HG02885 (cell line): ENCODE results near the gene PPP1R3D.
A peak's percentile ranks its signal among the peaks of the same experiment; 100 is the strongest.

Experiments used
- ATAC-seq: cut with Tn5 transposase; IDR thresholded peaks from one replicate; pipeline ENCODE4 v1.9.1; 2021; ENCODE audit warnings: mild to moderate bottlenecking; ENCODE audit not compliant: unreplicated experiment, poor library complexity

The PPP1R3D gene

DNA sequence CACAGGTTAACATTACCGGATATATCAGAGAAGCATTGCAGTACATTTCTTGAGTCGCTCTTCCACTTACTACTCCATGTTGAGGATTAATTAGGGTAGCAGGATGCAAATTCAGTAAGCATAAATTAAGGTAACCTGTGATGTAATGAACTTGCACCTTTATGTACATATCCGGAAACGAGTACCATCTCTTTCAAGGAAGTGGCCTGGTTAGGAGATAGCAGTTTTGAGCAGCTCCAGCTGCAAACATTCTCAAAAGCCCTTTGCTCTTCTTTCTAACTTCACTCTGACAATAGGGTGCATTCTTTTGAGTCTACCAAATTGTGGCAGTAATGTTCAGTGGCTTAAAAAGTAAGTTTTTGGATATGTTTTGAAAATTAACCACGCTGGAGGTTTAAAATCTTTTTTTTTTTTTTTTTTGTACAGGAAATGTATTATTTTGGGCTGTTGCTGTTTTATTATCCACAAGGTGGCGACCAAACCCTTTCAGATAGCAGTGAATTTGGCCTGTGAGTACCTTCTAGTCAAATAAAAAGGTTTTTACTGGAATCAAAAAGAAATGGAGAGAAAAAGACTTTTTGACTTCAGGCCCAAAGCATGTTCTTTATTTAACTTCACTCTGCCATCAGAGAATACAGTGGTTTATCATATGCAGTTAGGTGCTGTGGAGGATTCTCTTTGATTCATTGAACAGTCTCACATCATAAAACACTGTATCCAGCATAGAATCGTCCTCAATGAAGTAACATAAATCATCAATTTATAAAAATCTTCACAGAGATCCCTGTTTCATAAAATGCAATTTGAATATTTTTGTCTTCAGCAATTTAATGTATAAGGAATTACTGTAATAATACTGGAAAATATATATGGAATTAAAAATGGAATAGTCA lies 9.0 kb upstream of the PPP1R3D start:
- peak; percentile 55 for ATAC-seq

DNA sequence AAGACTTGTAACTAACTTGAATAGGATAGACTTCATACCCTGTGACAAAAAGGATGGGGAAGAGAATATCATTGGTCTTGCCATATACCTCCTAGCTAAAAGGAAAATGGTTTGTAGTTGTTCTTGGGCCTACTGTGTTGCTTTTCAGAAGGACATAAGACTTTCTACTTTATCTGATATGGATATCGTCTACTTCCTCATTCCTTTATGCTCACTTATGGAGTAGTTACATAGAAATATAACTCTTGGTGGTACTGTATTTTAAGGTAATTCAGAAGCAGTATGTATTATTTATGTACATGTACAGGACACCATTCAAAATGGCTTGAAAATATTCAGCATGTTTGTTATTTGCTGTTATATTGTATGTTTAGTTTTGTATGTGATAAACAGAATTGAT lies 8.1 kb upstream of the PPP1R3D start:
- ATAC-seq: no peak

GRCh38 chr20:59947376-59947775 lies 7.3 kb upstream of the PPP1R3D start:
- no peak for ATAC-seq

GRCh38 chr20:59945731-59946130 lies 5.6 kb upstream of the PPP1R3D start:
- ATAC-seq: no peak

- no peak for ATAC-seq
Measured at GRCh38 chr20:59945175-59945574, 5.1 kb upstream of the PPP1R3D start.

DNA sequence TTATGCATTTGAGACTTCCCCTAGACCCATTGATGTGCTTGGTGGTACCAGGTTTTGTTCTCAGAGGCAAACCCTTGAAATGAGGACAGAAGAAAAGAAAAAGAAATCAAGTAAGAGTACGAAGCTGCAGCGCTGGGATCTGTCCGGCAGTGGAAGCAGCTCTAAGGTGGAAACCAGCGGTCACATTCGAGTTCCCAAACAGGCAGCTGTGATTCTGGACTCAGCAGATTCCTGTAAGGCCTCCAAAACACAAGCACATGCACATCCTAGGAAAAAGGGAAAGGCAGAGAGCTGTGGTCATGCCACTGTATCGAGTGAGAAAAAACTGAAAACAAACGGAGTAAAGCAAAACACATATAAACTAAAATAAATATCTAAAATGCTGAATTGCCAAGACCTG lies 4.6 kb upstream of the PPP1R3D start:
- ATAC-seq: no peak

- ATAC-seq: no peak
Measured at GRCh38 chr20:59942245-59942644, 2.1 kb upstream of the PPP1R3D start.

DNA sequence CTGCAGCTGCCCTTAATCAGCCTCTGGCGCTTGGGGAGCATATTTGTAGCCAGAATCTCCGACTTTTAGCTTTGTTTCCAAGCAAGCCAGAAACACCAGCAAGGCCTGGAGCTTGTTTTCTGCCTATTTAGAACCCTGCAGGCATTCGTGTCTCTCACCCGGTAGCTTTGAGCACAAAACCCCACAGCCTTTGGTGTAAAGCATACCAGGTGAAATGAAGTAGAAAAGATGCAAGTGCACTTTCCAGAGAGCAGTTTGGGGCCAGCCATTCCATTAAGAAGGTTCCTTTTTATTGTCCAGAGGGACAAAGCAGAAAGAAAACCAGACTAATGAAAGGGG lies 820 bp upstream of the PPP1R3D start:
- ATAC-seq: peak; percentile 3

DNA sequence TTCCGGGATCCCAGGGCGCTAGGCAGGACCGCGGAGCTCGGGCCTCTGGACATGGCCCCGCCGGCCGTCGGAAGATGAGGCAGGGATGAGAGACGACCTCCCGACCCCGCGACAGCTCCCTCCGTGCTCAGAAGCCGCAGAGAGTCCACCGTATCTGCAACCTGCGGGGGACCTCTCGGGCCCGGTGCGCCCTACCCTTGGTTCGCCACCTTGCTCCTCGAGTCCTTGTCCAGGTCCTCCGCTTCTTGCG lies 301 bp downstream of the PPP1R3D start:
- peak; percentile 36 for ATAC-seq

- ATAC-seq: peak; percentile 25
Measured at GRCh38 chr20:59939052-59939878, 840 bp downstream of the PPP1R3D start.

GRCh38 chr20:59938696-59939051 lies 1.4 kb downstream of the PPP1R3D start:
- no peak for ATAC-seq

DNA sequence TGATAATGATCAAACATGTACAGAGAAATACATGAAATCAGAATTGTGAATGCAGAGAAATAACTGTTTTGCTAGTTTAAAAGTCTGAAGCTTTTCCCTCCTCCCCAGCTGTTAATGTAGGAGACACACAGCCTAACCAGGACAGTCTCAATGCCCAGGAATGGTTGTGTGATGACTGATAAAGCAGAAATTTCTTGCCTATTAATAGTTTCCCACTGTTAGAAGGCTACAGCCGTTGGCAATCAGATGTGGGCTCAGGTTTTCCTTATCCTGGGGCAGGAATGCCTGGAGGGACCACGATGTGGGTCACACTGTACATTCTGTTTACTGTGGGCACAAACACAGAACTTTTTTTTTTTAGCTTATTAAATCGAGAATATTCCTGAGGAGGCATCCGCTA lies 1.9 kb downstream of the PPP1R3D start:
- ATAC-seq: no peak

DNA sequence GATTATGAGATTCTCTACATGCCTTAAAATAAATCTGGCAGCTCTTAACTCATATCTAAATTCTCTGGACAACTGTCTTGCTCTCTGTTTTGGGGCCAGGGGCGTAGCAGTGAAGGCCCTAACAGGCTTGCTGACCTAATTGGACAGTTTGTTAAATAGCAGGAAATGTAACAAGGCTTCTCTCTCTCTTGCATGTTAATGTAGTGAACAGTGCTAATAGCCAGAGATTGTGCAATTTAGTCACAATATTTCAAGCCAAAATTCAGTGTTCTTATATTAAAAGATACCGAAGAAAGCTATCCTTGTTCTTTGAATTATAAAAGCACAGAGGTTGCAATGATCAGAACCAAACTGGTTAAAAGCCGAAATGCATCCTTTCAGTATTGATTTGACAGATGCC lies 3.0 kb downstream of the PPP1R3D start:
- no peak for ATAC-seq

DNA sequence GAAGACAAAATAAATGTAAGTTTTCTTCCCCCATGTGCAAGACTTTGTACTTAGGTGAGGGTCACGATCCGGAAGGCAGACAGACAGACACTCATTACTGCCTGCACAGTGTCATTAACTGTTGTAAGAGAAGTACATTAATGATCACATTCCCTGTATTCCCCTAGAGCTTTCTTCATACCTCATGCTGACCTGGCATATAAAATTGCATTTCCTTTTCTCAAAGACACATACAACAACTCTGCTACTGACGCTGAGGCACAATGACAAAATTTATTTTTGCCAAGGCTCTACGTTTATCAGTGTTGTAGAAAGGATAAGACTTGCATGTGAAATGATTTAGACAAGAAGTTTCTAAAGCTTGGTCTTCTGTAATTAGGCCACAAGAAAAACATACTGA lies 3.7 kb downstream of the PPP1R3D start:
- ATAC-seq: no peak

- no peak for ATAC-seq
Measured at GRCh38 chr20:59935457-59936185, 4.5 kb downstream of the PPP1R3D start.

GRCh38 chr20:59933849-59934585 lies 6.1 kb downstream of the PPP1R3D start:
- peak; percentile 89 for ATAC-seq

GRCh38 chr20:59933296-59933848 lies 6.7 kb downstream of the PPP1R3D start, which contains the start of gene SYCP2:
SYCP2 (minus strand) TSS chr20:59933637; CDS start chr20:59922413, 11,224 bp downstream.
- peak; percentile 42 for ATAC-seq

GRCh38 chr20:59932616-59933295 lies 7.3 kb downstream of the PPP1R3D start:
- ATAC-seq: no peak

- ATAC-seq: no peak
Measured at GRCh38 chr20:59931511-59932312, 8.4 kb downstream of the PPP1R3D start.
